Activated CD4-positive, alpha-beta T cell treated with anti-CD3 and anti-CD28 coated beads, Interleukin-2, amount 10 ng/mL, durations not matched to agents 24 days and 14 days (primary cell): ENCODE results near the gene PRKAR1B. TPM values are rescaled to one million over a fixed set of nuclear protein-coding genes. Genes with fewer than 3 reads are reported as not detected.
"Not testable (repeated sequence)": the region's sequence is repeated elsewhere in the genome, so short reads cannot be mapped to it uniquely, and the experiment has no call there.

ENCODE experiments used
- DNase-seq: peaks from one replicate; pipeline ENCODE4 v3.0.0; 2022
- H3K27ac Mint-ChIP-seq: one replicate; pipeline ENCODE4 v1.8.0; 2022; ENCODE audit warnings: mild to moderate bottlenecking, mixed read lengths
- H3K27me3 Mint-ChIP-seq: one replicate; pipeline ENCODE4 v1.8.0; 2022; ENCODE audit warnings: mixed read lengths
- H3K36me3 Mint-ChIP-seq: one replicate; pipeline ENCODE4 v1.8.0; 2022; ENCODE audit warnings: low read depth, mild to moderate bottlenecking, mixed read lengths
- H3K4me1 Mint-ChIP-seq: one replicate; pipeline ENCODE4 v1.8.0; 2021; ENCODE audit warnings: mixed read lengths
- H3K4me3 Mint-ChIP-seq: one replicate; pipeline ENCODE4 v1.8.0; 2022; ENCODE audit warnings: mild to moderate bottlenecking, moderate library complexity, mixed read lengths
- H3K9me3 Mint-ChIP-seq: one replicate; pipeline ENCODE4 v1.8.0; 2021; ENCODE audit warnings: mixed read lengths
- intact Hi-C: fragments of 100-400 bp; cut with micrococcal nuclease; formaldehyde crosslinking; loops from one replicate; pipeline ENCODE4 v1.15.1; 2023
- total RNA-seq: library from RNA; stranded (reverse); gene quantifications from 2 replicates; pipeline ENCODE4 v1.2.3, GENCODE V29; 2022

PRKAR1B gene
- total RNA-seq, 1 donor from 2014 or later = 47.0 TPM

- H3K9me3 Mint-ChIP-seq = peaks cover 7% of the 10 kb centered on the region
- no peak overlapping the region for H3K4me3 Mint-ChIP-seq
- H3K27ac Mint-ChIP-seq = no peak overlapping the region
Observed at GRCh38 chr7:659306-659847, 67.7 kb downstream of the PRKAR1B start.

GRCh38 chr7:657565-658119 is 69.4 kb downstream of the PRKAR1B start:
- no peak overlapping the region for H3K4me3 Mint-ChIP-seq
- no peak for DNase-seq
- peaks cover 12% of the 10 kb centered on the region for H3K36me3 Mint-ChIP-seq
- peaks cover 3% of the 10 kb centered on the region for H3K4me1 Mint-ChIP-seq
- intact Hi-C loops = no loop called here
- H3K27ac Mint-ChIP-seq = no peak overlapping the region
- peaks cover 7% of the 10 kb centered on the region for H3K9me3 Mint-ChIP-seq
- no peaks in the 10 kb centered on the region for H3K27me3 Mint-ChIP-seq

More at GRCh38 chr7:659306-659847, 67.7 kb downstream of the PRKAR1B start:
- Mint-ChIP-seq H3K36me3 (peaks cover 12% of the 10 kb centered on the region), H3K4me1 (peaks cover 8% of the 10 kb centered on the region), H3K27me3 (no peaks in the 10 kb centered on the region)
- intact Hi-C loops = no loop called here
- DNase-seq = no peak

GRCh38 chr7:657010-657409 is 70.1 kb downstream of the PRKAR1B start:
- H3K27ac Mint-ChIP-seq, H3K9me3 Mint-ChIP-seq, H3K4me1 Mint-ChIP-seq, intact Hi-C loops, H3K4me3 Mint-ChIP-seq, DNase-seq, H3K27me3 Mint-ChIP-seq: not testable (repeated sequence)
- peaks cover 12% of the 10 kb centered on the region for H3K36me3 Mint-ChIP-seq

- DNase-seq = no peak
- Mint-ChIP-seq H3K4me3 (no peak overlapping the region), H3K36me3 (peaks cover 12% of the 10 kb centered on the region), H3K27ac (no peak overlapping the region), H3K4me1 (no peaks in the 10 kb centered on the region), H3K27me3 (no peaks in the 10 kb centered on the region), H3K9me3 (peaks cover 7% of the 10 kb centered on the region)
- intact Hi-C loops = no loop called here
Observed at GRCh38 chr7:655758-656157, 71.3 kb downstream of the PRKAR1B start.

- Mint-ChIP-seq H3K27me3 (no peaks in the 10 kb centered on the region), H3K4me3 (no peak overlapping the region), H3K27ac (no peak overlapping the region), H3K36me3 (peaks cover 8% of the 10 kb centered on the region), H3K9me3 (peaks cover 3% of the 10 kb centered on the region), H3K4me1 (no peaks in the 10 kb centered on the region)
- DNase-seq = no peak
- intact Hi-C loops = no loop called here
Observed at GRCh38 chr7:653829-654764, 73.0 kb downstream of the PRKAR1B start.

GRCh38 chr7:652881-653280 is 74.2 kb downstream of the PRKAR1B start:
- Mint-ChIP-seq H3K4me3 (no peak overlapping the region), H3K36me3 (peaks cover 2% of the 10 kb centered on the region), H3K4me1 (no peaks in the 10 kb centered on the region), H3K27ac (peak overlapping the region; percentile 22), H3K27me3 (no peaks in the 10 kb centered on the region), H3K9me3 (no peaks in the 10 kb centered on the region)
- intact Hi-C loops = no loop called here
- no peak for DNase-seq

- H3K27me3 Mint-ChIP-seq, intact Hi-C loops, H3K36me3 Mint-ChIP-seq, H3K4me1 Mint-ChIP-seq, DNase-seq, H3K9me3 Mint-ChIP-seq, H3K4me3 Mint-ChIP-seq: not testable (repeated sequence)
- H3K27ac Mint-ChIP-seq = peak overlapping the region; percentile 39
Observed at GRCh38 chr7:652167-652566, 74.9 kb downstream of the PRKAR1B start.

GRCh38 chr7:651032-651728 is 75.9 kb downstream of the PRKAR1B start:
- Mint-ChIP-seq H3K27me3 (no peaks in the 10 kb centered on the region), H3K27ac (no peak overlapping the region), H3K4me3 (no peak overlapping the region), H3K4me1 (no peaks in the 10 kb centered on the region), H3K36me3 (peaks cover 3% of the 10 kb centered on the region), H3K9me3 (no peaks in the 10 kb centered on the region)
- DNase-seq = no peak
- intact Hi-C loops = no loop called here

GRCh38 chr7:650339-651031 is 76.6 kb downstream of the PRKAR1B start:
- no peaks in the 10 kb centered on the region for H3K27me3 Mint-ChIP-seq
- no peak for DNase-seq
- peaks cover 3% of the 10 kb centered on the region for H3K36me3 Mint-ChIP-seq
- H3K27ac Mint-ChIP-seq = no peak overlapping the region
- intact Hi-C loops = no loop called here
- H3K9me3 Mint-ChIP-seq = no peaks in the 10 kb centered on the region
- no peak overlapping the region for H3K4me3 Mint-ChIP-seq
- no peaks in the 10 kb centered on the region for H3K4me1 Mint-ChIP-seq

- peaks cover 5% of the 10 kb centered on the region for H3K36me3 Mint-ChIP-seq
Observed at GRCh38 chr7:646951-647350, 80.1 kb downstream of the PRKAR1B start.

GRCh38 chr7:646487-646886 is 80.6 kb downstream of the PRKAR1B start:
- H3K4me1 Mint-ChIP-seq = no peaks in the 10 kb centered on the region
- no peak overlapping the region for H3K4me3 Mint-ChIP-seq
- no peaks in the 10 kb centered on the region for H3K27me3 Mint-ChIP-seq
- intact Hi-C loops = no loop called here
- no peak for DNase-seq
- no peaks in the 10 kb centered on the region for H3K9me3 Mint-ChIP-seq
- H3K36me3 Mint-ChIP-seq = peaks cover 5% of the 10 kb centered on the region
- no peak overlapping the region for H3K27ac Mint-ChIP-seq

More at GRCh38 chr7:646951-647350, 80.1 kb downstream of the PRKAR1B start:
- Mint-ChIP-seq H3K4me1 (no peaks in the 10 kb centered on the region), H3K4me3 (no peak overlapping the region), H3K27me3 (no peaks in the 10 kb centered on the region), H3K27ac (no peak overlapping the region), H3K9me3 (no peaks in the 10 kb centered on the region)
- no peak for DNase-seq
- intact Hi-C loops = no loop called here

- no peak overlapping the region for H3K27ac Mint-ChIP-seq
- no peaks in the 10 kb centered on the region for H3K9me3 Mint-ChIP-seq
Observed at GRCh38 chr7:645606-646005, 81.5 kb downstream of the PRKAR1B start.

More at GRCh38 chr7:645606-646005, 81.5 kb downstream of the PRKAR1B start:
- Mint-ChIP-seq H3K36me3 (peaks cover 9% of the 10 kb centered on the region), H3K4me3 (no peak overlapping the region), H3K27me3 (no peaks in the 10 kb centered on the region), H3K4me1 (peaks cover 1% of the 10 kb centered on the region)
- no peak for DNase-seq
- intact Hi-C loops = no loop called here
